IPS DF 19.7 (cell line): ENCODE measurements around the gene UBA52.

Experiments used
- DNase-seq: peaks from one replicate; pipeline ENCODE4 v3.0.0-alpha.2; 2013; ENCODE audit warnings: low read depth, low spot score

The UBA52 gene

DNA sequence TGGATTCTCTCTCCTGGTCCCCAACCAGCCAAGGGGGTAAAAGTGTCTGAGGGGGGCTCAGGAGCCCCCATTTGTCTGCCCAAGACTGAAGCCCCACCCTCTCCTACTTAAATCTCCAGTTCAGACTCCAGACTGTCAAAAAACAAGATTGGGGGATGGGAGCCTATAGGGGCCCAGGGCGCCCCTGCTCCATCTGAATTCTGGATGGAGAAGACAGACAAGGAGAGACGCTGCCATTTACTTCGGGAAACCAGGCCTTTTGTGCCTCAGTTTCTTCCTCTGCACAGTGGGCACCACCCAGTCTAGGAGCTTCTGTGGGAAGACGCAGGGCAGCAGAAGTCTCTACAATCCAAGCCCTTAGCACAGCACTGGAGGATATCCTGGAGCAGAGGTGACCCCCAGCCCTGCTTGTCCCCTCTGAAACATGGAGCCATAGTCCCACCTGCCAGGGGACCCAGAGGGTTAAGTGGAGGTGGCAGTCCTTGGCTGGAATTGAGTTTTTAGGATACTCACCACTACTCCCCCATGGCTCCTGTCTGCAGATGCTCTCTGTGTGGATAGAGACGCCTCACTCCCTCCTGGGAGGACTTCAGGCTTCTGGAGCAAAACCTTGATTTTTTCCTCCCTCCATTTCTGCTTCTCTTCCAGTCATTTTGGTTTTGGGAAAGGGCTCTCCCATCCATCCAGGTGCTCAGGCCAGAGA lies 36.6 kb downstream of the UBA52 start:
- no peak for DNase-seq

DNA sequence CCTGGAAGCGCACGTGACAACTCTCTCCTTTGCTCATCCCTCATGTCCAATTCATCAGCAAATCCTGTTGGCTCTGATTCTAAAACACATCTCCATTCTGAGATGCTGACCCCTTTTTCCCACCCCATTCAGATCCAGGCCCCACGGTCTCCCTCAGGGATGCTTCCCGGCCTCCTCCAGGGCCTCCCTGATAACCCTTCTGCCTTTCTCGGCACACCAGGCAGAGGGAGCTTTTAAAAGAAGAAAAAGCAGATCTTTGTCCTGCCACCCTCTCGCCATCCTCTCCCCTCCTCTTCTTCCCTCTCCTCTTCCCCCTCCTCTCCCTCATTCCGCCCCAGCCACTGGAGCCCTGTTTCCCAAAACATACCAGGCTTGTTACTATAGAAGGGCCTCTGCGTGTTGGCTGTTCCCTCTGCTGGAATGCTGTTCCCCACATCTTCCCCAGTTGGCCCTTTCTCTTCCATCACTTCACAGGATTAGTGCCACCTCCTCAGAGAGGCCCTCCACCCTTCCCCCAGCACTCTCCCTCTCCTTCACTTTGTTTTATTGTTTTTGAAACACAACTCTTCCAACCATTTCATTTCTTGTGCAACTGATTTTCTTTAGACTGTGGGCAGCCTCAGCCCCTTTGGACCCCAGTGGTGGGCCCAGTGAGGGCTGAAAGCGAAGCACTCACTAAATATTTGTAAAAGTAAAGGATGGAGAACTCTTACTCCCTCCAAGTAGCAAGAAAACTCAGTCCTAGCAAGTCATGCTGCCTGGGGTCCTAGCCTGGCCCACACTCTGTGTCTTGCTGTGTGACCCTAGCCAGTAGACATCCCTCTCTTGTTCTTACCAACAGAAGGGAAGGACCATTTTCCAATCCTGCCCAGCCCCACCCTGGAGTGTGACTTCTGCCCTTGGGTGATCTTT lies 37.4 kb downstream of the UBA52 start:
- DNase-seq: no peak

DNA sequence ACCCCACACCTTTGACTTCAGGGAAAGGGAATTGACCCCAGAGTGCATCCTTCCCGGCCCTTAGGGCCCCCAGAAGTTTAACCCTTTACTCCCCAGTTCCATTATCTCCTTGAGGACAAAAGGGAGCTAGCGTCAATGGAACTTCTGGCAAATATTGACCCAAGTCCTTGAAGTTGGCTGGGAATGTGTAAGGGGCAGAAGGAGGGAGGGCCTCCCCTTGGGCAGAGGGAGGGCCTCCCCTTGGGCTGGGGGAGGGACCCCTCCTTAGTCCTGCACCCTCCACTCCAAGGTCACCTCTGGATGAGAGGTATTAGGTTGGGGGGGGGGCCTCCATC lies 38.0 kb downstream of the UBA52 start:
- DNase-seq: no peak

DNA sequence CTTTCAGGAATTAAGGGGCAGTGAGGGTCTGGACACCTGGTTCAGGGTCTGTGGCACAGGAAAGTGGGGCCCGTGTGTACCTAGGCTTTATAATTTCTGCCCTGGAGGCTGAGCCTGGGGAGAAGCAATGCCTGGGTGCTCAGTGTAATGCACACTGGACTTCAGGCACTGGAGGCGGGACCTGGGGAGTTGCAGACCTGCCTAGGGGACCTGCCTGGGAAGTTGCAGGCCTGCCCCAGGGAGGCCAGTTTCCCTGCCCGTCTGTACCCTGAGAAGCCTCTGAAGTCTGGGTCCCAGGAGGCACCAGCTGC lies 38.5 kb downstream of the UBA52 start:
- no peak for DNase-seq

DNA sequence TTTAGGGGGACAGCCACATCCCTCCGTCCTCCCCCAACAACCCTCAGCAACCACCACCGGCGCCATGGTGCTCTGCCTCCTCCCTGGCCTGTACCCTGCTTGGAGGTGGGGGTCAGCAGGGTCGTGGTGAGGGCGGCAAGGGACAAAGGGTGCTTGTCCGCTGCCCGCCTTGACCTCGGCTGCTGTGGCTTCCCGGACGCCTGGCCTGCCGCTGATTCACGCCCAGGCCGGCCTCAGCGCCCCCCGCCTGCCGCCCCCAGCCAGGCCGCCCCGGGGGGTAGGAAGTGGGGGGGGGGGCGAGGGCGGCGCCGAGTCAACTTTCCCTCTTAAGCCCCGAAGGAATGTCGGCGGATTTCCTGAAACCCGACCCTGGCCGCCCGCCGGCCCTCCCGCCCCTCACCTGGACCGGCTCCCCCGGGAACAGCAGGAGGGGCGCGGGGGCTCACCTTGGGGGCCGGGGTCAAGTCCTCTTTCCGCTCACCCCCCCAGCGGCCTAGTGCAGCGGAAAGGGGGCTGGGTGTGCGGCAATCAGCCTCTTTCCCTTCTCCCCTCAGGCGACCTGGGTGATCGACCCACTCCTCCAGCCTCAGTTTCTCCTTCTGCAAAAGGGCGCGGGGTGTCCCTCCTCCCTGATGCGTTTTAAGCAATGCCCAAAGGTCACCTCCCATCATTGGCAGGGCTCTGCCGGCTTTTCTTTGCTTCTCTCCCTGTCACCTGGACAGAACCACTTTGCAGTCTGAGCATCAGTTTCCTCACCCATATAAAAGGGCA lies 39.1 kb downstream of the UBA52 start:
- no peak for DNase-seq

DNA sequence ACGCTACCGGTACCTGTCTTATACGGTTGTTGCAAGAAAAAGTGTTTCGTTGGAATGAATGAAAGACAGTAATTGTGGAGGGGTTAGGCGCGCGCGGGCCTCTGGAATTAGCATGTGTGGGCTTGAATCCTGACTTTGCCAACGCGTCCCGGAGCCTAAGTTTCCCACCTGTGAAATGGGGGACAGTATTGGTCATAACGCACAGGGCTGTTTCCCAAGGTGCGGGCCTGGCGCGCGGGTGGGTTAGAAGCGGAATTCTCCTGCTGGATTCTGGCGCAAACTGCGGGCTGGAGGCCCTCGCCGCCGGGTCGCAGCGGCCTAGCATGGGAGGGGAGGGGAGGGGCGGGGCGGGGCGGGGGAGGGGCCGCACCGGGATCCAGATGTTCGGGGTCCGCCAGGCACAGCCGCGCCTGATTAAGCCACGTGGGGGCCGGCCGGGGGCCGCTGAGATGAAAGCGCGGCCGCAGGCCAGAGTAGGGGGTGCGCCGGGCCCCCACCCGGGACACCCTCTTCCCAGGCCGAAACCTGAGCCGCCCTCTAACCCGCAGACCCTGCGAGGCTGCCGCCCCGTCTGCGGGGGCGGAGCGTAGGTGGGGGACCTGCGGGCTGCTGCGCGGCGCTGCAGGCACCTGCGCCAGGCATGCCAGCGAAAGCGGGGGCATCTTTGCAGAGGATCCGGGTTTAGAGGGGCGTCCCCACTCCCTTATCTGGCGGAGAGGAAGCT lies 39.8 kb downstream of the UBA52 start:
- no peak for DNase-seq

DNA sequence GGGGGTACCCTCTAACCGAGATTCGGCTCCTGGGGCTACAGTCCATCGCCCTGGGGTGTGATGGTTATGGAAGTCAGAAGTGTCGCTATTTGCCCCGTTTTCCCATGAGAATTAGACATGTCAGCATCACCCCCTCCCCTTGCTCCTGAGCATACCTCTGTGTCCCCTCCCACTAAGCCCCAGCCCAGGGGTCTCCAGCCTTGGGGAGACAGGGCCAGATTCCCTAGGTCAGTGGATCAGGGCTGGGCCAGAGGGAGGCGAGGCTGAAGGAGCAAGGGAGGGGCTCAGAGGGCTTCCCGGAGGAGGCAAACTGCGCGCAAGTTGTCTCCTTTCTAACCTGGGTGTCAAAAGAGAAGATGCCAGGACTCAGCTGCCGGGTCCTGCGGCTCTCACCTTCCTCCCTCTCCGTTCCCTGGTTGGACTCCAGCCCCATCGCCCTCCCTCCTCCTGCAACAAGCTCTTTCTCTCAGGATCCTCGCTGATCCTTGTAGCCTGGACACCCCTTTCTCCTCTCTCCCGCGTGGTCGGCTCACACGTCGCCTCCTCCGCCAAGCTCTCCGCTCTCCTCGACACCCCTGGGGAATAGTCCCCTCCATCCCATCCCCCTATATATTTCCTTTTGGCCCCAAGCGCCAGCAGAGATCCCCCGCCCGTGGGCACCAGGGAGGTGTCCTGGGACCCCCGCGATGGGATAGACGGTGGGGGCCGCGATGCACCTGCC lies 40.6 kb downstream of the UBA52 start:
- DNase-seq: no peak

DNA sequence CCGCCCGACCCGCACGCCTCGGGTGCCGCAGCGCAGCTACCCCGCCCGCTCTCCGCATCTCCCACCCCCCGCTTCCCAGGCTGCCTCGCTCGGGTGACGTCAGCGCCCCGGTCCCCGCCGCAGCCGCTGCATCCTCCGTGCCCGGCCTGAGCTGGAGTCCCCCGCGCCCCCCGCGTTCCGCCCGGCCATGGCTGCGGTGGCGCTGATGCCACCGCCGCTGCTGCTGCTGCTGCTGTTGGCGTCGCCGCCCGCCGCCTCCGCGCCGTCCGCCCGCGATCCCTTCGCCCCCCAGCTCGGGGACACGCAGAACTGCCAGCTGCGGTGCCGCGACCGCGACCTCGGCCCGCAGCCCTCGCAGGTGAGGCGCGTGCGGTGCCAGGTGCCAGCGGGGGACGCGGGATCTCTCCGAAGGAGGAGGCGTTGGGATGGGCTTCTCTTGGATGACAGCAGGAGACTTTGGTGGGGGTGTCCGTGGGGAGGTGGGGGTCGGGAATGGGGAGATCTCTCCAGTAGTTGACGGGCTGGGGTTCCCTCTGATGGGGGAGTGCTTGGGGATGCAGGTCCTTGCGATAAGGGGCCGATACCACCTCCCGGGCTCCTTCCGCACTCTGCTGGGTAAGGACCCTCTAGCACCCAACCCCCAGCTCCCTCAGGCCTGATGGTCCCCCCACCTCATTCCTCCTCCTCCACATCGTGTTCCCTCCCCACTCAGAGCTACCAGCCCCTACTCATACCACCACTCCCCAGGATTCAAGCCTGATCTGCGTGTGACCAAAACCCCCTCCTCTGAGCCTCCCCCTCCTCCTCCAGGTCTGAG lies 41.3 kb downstream of the UBA52 start, which contains the start of gene TMEM59L:
Gene TMEM59L, plus strand, starts transcription at position 99 of the 817 bp plus-strand sequence. Its CDS starts 89 bp downstream, at position 188.
- DNase-seq: no peak

DNA sequence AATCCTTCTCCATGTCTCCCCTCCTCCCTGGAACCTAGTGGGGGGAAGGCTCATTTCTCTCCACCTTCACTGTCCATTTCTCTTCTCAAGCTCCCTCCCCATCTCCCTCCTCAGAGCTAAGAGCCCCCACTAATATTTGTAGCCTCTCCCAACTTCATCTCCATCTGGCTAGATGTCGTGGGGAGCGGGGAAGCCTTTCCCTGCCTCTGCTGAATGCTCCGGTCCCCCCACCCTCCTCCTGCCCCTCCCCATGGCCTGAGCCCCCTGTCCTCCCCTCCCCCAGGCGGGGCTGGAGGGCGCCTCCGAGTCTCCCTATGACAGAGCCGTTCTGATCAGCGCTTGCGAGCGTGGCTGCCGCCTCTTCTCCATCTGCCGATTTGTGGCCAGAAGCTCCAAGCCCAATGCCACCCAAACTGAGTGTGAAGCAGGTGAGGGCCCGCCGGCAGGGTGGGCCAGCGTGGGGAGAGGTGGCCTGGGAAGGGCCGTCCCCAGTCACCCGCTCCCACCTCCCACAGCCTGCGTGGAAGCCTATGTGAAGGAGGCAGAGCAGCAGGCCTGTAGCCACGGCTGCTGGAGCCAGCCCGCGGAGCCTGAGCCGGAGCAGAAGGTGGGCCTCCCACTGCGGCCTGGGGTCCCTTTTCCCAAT lies 42.1 kb downstream of the UBA52 start:
- no peak for DNase-seq

DNA sequence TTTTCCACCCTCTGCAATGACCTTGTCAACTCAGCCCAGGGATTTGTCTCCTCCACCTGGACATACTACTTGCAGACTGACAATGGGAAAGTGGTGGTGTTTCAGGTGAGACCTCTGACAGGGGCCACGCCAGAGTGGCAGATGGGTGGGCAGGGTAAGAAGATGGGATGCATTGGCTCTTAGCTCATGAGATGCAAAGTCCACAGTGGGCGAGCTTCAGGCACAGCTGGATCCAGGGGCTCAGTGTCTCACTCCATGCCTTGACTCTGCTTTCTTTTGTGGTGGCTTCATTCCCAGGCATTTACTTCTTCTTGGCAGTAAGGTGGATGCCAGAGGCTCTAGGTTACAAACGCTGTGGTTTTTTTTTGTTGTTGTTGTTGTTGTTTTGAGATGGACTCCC lies 44.4 kb downstream of the UBA52 start:
- no peak for DNase-seq

DNA sequence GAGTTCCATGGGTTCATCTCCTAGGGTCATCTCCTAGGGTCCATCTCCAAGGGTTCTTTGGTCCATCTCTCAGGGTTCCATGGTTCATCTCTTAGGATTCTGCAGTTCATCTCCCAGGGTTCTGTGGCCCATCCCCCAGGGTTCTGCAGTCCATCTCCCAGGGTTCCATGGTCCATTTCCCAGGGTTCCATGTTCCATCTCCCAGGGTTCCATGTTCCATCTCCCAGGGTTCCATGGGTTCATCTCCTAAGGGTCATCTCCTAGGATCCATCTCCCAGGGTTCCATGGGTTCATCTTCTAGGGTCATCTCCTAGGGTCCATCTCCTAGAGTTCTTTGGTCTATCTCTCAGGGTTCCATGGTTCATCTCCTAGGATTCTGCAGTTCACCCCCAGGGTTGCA lies 45.9 kb downstream of the UBA52 start:
- DNase-seq: no peak

DNA sequence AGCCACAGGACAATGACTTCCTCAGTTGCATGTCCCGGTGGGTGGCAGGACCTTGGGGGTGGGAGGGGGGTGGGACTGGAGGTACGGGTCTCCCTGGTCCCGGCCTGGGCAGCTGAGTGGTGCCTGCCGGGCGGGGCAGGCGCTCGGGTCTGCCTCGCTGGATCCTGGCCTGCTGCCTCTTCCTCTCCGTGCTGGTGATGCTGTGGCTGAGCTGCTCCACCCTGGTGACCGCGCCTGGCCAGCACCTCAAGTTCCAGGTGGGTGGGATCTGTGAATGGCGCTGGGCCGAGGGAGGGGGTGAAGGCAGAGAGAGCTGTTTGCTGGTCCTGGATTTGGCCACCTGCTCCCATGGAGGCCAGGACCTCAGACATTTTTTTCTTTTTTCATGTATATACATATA lies 46.6 kb downstream of the UBA52 start:
- no peak for DNase-seq

DNA sequence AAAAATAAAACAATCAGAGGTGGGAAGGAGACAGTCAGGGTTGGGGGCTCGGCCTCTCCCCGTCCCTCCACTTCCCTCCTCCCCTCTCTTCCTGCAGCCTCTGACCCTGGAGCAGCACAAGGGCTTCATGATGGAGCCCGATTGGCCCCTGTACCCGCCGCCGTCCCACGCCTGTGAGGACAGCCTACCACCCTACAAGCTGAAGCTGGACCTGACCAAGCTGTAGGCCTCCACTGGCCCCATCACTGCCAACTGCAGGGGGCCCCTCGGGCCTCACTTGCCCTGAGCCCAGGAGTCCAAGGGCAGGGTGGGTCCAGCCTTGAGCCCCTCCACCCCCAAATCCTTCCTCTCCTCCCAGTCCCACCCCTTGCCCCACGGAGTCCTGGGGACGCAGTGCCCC lies 48.7 kb downstream of the UBA52 start:
- no peak for DNase-seq

DNA sequence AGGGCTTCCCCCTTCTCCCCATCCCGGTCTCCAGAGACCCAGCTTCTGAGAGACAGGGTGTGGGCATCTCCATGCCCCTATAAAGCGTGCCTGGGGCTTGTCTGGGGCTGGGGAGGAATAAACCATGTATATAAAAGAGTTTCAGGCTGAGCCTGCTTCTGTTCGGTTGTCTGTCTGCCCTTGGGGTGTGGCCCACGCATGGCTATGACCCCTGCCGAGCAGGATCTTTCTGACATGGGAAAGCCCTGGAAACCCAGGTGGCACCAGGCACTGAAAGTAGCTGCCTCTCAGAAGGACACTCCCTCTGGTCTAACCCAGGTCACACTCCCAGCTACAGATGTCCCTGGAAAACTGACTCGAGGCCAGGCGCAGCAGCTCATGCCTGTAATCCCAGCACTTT lies 49.2 kb downstream of the UBA52 start:
- DNase-seq: no peak

DNA sequence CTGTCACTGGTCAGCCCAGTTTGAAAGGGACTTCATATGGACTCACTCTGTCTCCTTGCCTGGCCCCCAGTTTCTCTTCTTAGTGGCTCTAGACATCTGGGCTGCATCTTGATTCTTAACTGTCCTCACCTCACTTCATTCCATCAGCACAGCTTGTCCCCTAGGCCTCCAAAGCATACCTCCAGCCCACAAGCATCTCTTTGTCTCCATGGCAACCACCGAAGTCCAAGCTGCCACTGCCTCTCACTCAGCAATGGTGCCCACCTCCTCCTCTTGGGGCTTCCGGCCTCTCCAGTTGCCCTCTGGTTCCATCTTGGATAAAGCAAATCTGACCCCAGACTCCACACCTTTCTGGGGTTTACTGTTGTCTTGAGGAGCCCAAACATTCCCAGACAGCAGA lies 55.2 kb downstream of the UBA52 start:
- DNase-seq: no peak
